OCI-LY7 (cell line): ENCODE measurements around the gene TWNK. TPM values are rescaled to one million over a fixed set of nuclear protein-coding genes. Genes with fewer than 3 reads are reported as not detected.

Source experiments
- BruUV-seq: library from RNA; stranded (reverse); fragments of 400-500 nt; replicated peaks from 2 replicates; lab custom pipeline; 2021; lab: Mats Ljungman, UMichigan
- CTCF ChIA-PET: fragments of 300-600 bp; sonication (Branson Sonifier 250); formaldehyde crosslinking; loops from one replicate; lab custom pipeline; 2022; ENCODE audit warnings: antibody characterized with exemption; ENCODE audit not compliant: unreplicated experiment; lab: Charles Lee
- POLR2A ChIA-PET: fragments of 300-600 bp; sonication (Branson Sonifier 250); formaldehyde crosslinking; loops from one replicate; lab custom pipeline; 2022; ENCODE audit warnings: antibody characterized with exemption; lab: Charles Lee
- DNase-seq: peaks from one replicate; pipeline ENCODE4 v3.0.0-alpha.2; 2015; ENCODE audit warnings: low spot score
- H2AFZ ChIP-seq: fragments of 200-600 bp; sonication (generic), shearing (Covaris generic); 2 replicates; pipeline ENCODE4 v1.6.1; 2014; ENCODE audit warnings: mild to moderate bottlenecking, antibody characterized with exemption, low read length, moderate library complexity
- H3K27ac ChIP-seq: fragments of 200-600 bp; sonication (generic); 2 replicates; pipeline ENCODE4 v1.5.1; 2014; ENCODE audit warnings: mixed run types, low read depth, mild to moderate bottlenecking, moderate library complexity, low read length, inconsistent platforms; ENCODE audit not compliant: poor library complexity, severe bottlenecking
- H3K36me3 ChIP-seq: fragments of 200-600 bp; sonication (generic); 2 replicates; pipeline ENCODE4 v1.6.1; 2014; ENCODE audit warnings: mild to moderate bottlenecking, antibody characterized with exemption, low read length, moderate library complexity, mixed read lengths; ENCODE audit not compliant: insufficient read depth
- H3K4me1 ChIP-seq: fragments of 200-600 bp; sonication (generic); 2 replicates; pipeline ENCODE4 v1.5.1; 2014; ENCODE audit warnings: mild to moderate bottlenecking, low read length; ENCODE audit not compliant: insufficient read depth, poor library complexity, severe bottlenecking
- H3K4me2 ChIP-seq: fragments of 200-600 bp; sonication (generic); 2 replicates; pipeline ENCODE4 v1.6.1; 2014; ENCODE audit warnings: mild to moderate bottlenecking, low read length
- H3K4me3 ChIP-seq: fragments of 200-600 bp; sonication (generic); 2 replicates; pipeline ENCODE4 v1.5.1; 2014; ENCODE audit warnings: mild to moderate bottlenecking, low read depth, low read length; ENCODE audit not compliant: poor library complexity, severe bottlenecking
- H3K79me2 ChIP-seq: fragments of 200-600 bp; sonication (generic); 2 replicates; pipeline ENCODE4 v1.6.1; 2016; ENCODE audit warnings: low read depth, mild to moderate bottlenecking, low read length, moderate library complexity, mixed read lengths; ENCODE audit not compliant: insufficient read depth
- H3K9me2 ChIP-seq: fragments of 200-600 bp; sonication (generic); 2 replicates; pipeline ENCODE4 v1.6.1; 2016; ENCODE audit warnings: mild to moderate bottlenecking, low read length, mixed read lengths; ENCODE audit not compliant: insufficient read depth
- H3K9me3 ChIP-seq: fragments of 200-600 bp; sonication (generic); 2 replicates; pipeline ENCODE4 v1.6.1; 2014; ENCODE audit warnings: mild to moderate bottlenecking, mixed run types, low read length, mixed read lengths
- H4K20me1 ChIP-seq: fragments of 200-600 bp; sonication (generic); 2 replicates; pipeline ENCODE4 v1.6.1; 2014; ENCODE audit warnings: mild to moderate bottlenecking, antibody characterized with exemption, low read length, moderate library complexity, mixed read lengths; ENCODE audit not compliant: insufficient read depth
- EZH2phosphoT487 ChIP-seq: fragments of 200-600 bp; sonication (generic); IDR thresholded peaks from 2 replicates; pipeline ENCODE4 v1.6.1; 2018; ENCODE audit warnings: low read depth, borderline replicate concordance, mild to moderate bottlenecking, mixed run types, antibody characterized with exemption, low read length, moderate library complexity, mixed read lengths
- intact Hi-C: fragments of 100-400 bp; cut with micrococcal nuclease; formaldehyde crosslinking; loops from one replicate; pipeline ENCODE4 v1.10.0; 2022; ENCODE audit not compliant: unreplicated experiment
- total RNA-seq, 2 experiments: library from RNA; depleted of rRNA in 1 of 2; stranded (reverse); fragments of >200 nt in 1 of 2; shearing (Covaris generic) in 1 of 2; gene quantifications; 2 replicates each; pipeline ENCODE4 v1.2.3, GENCODE V29; 2014 to 2022
- TF ChIP-seq, protein P1 (sequence below): fragments of 200-600 bp; sonication (generic); conservative IDR thresholded peaks from 2 replicates; pipeline ENCODE4 v1.5.1; 2014; ENCODE audit warnings: mild to moderate bottlenecking, antibody characterized with exemption, low read length, moderate library complexity, mixed read lengths

TWNK gene
- total RNA-seq, 2 experiments from 2014 or later: 15.8 to 21.7 TPM

DNA sequence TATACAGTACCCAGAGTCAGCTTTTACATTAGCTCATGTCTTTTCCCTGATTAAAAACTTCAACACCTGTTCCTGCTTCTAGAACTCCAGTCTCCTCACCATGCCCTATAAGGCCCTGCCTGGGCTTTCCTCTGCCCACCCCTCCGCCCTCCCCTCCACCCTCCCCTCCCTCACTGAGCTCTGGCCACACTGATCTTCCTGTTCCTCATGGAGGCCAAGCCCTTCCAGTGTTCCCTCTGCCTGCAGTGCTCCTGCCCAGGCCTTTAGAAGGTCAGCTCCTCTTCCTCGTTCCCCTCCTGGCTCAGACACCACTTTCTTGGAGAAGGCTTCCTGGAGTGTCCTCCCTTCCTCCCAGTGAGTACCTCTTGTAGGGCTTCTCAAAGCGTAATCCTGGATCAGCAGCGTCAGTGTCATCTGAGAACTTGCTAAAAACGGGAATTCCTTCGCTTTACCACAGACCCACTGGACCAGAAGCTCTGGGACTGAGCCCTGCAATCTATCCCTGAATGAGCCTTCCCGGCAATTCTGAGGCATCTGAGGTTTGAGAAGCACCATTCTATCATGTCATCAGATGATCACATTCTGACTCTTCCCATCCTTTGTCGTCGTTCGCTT lies 39.9 kb downstream of the TWNK start:
- BruUV-seq: no TSS peak
- no peak for TF ChIP-seq EZH2phosphoT487
- TF ChIP-seq, protein P1, sequence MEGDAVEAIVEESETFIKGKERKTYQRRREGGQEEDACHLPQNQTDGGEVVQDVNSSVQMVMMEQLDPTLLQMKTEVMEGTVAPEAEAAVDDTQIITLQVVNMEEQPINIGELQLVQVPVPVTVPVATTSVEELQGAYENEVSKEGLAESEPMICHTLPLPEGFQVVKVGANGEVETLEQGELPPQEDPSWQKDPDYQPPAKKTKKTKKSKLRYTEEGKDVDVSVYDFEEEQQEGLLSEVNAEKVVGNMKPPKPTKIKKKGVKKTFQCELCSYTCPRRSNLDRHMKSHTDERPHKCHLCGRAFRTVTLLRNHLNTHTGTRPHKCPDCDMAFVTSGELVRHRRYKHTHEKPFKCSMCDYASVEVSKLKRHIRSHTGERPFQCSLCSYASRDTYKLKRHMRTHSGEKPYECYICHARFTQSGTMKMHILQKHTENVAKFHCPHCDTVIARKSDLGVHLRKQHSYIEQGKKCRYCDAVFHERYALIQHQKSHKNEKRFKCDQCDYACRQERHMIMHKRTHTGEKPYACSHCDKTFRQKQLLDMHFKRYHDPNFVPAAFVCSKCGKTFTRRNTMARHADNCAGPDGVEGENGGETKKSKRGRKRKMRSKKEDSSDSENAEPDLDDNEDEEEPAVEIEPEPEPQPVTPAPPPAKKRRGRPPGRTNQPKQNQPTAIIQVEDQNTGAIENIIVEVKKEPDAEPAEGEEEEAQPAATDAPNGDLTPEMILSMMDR: no peak
- CTCF ChIA-PET: interaction anchor here (1.1 kb wide), 1 partner anchor 24 kb away, joined by 6 read pairs; no protein-coding TSS in a partner anchor

DNA sequence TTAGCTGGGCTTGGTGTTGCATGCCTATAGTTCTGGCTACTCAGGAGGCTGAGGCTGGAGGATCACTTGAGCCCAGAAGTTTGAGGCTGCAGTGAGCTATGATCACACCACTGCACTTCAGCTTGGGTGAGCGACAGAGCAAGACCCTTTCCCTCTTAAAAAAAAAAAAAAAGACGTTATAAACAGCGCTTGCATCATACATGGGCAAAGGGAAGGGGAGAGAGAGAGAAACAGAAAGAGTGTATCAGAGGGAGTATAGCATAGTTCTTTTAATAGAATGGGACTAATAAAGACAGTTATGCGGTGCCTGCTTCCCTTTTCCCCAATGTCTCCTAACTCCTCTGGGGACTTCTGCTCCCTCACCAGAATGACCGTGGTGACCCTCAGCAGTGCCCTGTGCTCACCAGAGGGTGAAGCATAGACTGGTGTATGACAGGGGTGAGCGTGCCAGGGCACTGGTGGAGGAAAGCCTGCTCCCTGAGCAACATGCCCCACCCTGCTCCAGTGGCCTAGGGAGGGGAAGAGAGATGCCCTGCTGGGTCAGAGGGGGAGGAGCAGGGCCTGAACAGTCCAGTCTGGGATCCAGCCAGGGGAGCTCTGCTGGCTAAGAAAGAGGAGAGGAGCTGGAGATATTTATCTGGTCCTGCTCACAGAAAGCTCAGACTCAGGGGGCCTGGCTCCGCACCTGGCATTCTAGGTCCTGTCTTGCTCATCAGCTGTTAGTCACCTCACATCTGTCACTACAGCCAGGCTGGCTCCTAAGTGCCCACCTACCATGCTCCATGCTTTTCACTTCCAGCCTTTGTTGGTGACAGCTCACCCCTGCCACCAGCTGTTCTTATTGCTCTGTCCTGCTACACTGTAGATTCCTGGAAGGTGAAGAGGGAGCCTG lies 41.3 kb downstream of the TWNK start:
- ChIA-PET POLR2A (interaction anchor here (0.6 to 1.2 kb wide), 3 partner anchors 11 to 113 kb away, joined by 3 to 5 read pairs (median 3); no protein-coding TSS in a partner anchor), CTCF (interaction anchor here (1.0 to 1.5 kb wide), 2 partner anchors 10 to 14 kb away, joined by 3 read pairs; no protein-coding TSS in a partner anchor)
- H4K20me1 ChIP-seq: no peaks in the 10 kb centered on the region; the same call in 1 of the 2 replicates
- H3K79me2 ChIP-seq: no peaks in the 10 kb centered on the region
- H3K27ac ChIP-seq: no peak overlapping the region
- no peaks in the 10 kb centered on the region for H3K36me3 ChIP-seq
- H3K9me3 ChIP-seq: no peaks in the 10 kb centered on the region
- DNase-seq: no peak
- TF ChIP-seq, protein P1: no peak
- TF ChIP-seq EZH2phosphoT487: no peak
- H3K9me2 ChIP-seq: no peaks in the 10 kb centered on the region
- H2AFZ ChIP-seq: no peak overlapping the region
- BruUV-seq: no TSS peak
- intact Hi-C loops: no loop called here
- H3K4me3 ChIP-seq: no peak overlapping the region
- no peak overlapping the region for H3K4me2 ChIP-seq
- no peaks in the 10 kb centered on the region for H3K4me1 ChIP-seq

More for the DNA sequence above, 39.9 kb downstream of the TWNK start:
- no peak for DNase-seq
- Histone ChIP-seq H2AFZ (no peak overlapping the region), H3K4me2 (no peak overlapping the region), H3K4me3 (no peak overlapping the region), H3K79me2 (no peaks in the 10 kb centered on the region), H3K9me3 (no peaks in the 10 kb centered on the region), H3K4me1 (no peaks in the 10 kb centered on the region), H3K36me3 (no peaks in the 10 kb centered on the region), H3K9me2 (no peaks in the 10 kb centered on the region), H4K20me1 (no peaks in the 10 kb centered on the region; the same call in 1 of the 2 replicates), H3K27ac (no peak overlapping the region)
- intact Hi-C loops: no loop called here
- POLR2A ChIA-PET: interaction anchor here (0.7 to 1.1 kb wide), 3 partner anchors 16 to 733 kb away, joined by 3 to 5 read pairs (median 4); no protein-coding TSS in a partner anchor
